Mesodermal cell (in vitro differentiated cells): ENCODE data around the gene INO80E. TPM values are rescaled to one million over a fixed set of nuclear protein-coding genes. Genes with fewer than 3 reads are reported as not detected.
A peak's percentile ranks its signal among the peaks of the same experiment; 100 is the strongest.
"Not testable (repeated sequence)": the region's sequence is repeated elsewhere in the genome, so short reads cannot be mapped to it uniquely, and the experiment has no call there.

Source experiments
- H3K27ac ChIP-seq: 2 replicates; pipeline ENCODE4 v1.7.0; 2013; ENCODE audit warnings: mild to moderate bottlenecking, low read depth, low read length, moderate library complexity; ENCODE audit not compliant: severe bottlenecking
- H3K36me3 ChIP-seq: 2 replicates; pipeline ENCODE4 v1.7.1; 2013; ENCODE audit warnings: mild to moderate bottlenecking, low read length, moderate library complexity; ENCODE audit not compliant: control insufficient read depth, insufficient read depth
- H3K4me1 ChIP-seq: one replicate; pipeline ENCODE4 v1.7.1; 2013; ENCODE audit warnings: mild to moderate bottlenecking, low read length; ENCODE audit not compliant: insufficient read depth, control insufficient read depth, poor library complexity, severe bottlenecking
- H3K4me3 ChIP-seq: 2 replicates; pipeline ENCODE4 v1.7.0; 2013; ENCODE audit warnings: low read length, control low read depth, mild to moderate bottlenecking; ENCODE audit not compliant: insufficient read depth, poor library complexity, severe bottlenecking; ENCODE audit errors: extremely low read depth
- H3K9me3 ChIP-seq: 2 replicates; pipeline ENCODE4 v1.7.1; 2013; ENCODE audit warnings: mild to moderate bottlenecking, low read length, moderate library complexity; ENCODE audit not compliant: control insufficient read depth
- WGBS, 2 experiments: methylation state at CpG; one replicate each; pipeline ENCODE4 v1.1.5; 2013; ENCODE audit warnings: missing lambda C conversion rate in 2 of 2; ENCODE audit not compliant: insufficient coverage in 2 of 2; 5-methylcytosine and 5-hydroxymethylcytosine counted together
- polyA plus RNA-seq, 2 experiments: library from polyadenylated mRNA; stranded (reverse); fragments of 50-300 nt; gene quantifications; one replicate each; pipeline ENCODE4 v1.2.3, GENCODE V29; 2013

The INO80E gene, protein sequence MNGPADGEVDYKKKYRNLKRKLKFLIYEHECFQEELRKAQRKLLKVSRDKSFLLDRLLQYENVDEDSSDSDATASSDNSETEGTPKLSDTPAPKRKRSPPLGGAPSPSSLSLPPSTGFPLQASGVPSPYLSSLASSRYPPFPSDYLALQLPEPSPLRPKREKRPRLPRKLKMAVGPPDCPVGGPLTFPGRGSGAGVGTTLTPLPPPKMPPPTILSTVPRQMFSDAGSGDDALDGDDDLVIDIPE
- 84.6 TPM for polyA plus RNA-seq (2013, experiment 1 of 2)
- polyA plus RNA-seq (2013, experiment 2 of 2): 76.6 TPM

GRCh38 chr16:29995911-29996765 lies at the start of gene INO80E:
INO80E (plus strand) TSS chr16:29996241; CDS start chr16:29996311, 70 bp downstream.
- 0 to 1% methylated on average over 65 of the region's 65 CpGs for WGBS, 2 experiments
- peaks cover 56% of the 10 kb centered on the region for H3K36me3 ChIP-seq
- peaks cover 5% of the 10 kb centered on the region for H3K4me1 ChIP-seq
- peak within 1 kb of the TSS; percentile 83 for H3K27ac ChIP-seq
- H3K4me3 ChIP-seq: peak within 1 kb of the TSS; percentile 92
- H3K9me3 ChIP-seq: no peaks in the 10 kb centered on the region

GRCh38 chr16:29947897-29948296 lies 48.1 kb upstream of the INO80E start:
- Histone ChIP-seq H3K4me1 (no peaks in the 10 kb centered on the region), H3K9me3 (no peaks in the 10 kb centered on the region), H3K4me3 (no peak overlapping the region), H3K36me3 (no peaks in the 10 kb centered on the region), H3K27ac (no peak overlapping the region)
- WGBS, 2 experiments: 83 to 100% methylated on average over 1 to 2 of the region's 2 CpGs

- Histone ChIP-seq H3K36me3 (no peaks in the 10 kb centered on the region), H3K4me1 (no peaks in the 10 kb centered on the region), H3K27ac (no peak overlapping the region), H3K9me3 (no peaks in the 10 kb centered on the region), H3K4me3 (no peak overlapping the region)
- WGBS, 2 experiments: 92 to 93% methylated on average over 3 to 4 of the region's 4 CpGs
Measured at GRCh38 chr16:29950806-29951461, 45.1 kb upstream of the INO80E start.

DNA sequence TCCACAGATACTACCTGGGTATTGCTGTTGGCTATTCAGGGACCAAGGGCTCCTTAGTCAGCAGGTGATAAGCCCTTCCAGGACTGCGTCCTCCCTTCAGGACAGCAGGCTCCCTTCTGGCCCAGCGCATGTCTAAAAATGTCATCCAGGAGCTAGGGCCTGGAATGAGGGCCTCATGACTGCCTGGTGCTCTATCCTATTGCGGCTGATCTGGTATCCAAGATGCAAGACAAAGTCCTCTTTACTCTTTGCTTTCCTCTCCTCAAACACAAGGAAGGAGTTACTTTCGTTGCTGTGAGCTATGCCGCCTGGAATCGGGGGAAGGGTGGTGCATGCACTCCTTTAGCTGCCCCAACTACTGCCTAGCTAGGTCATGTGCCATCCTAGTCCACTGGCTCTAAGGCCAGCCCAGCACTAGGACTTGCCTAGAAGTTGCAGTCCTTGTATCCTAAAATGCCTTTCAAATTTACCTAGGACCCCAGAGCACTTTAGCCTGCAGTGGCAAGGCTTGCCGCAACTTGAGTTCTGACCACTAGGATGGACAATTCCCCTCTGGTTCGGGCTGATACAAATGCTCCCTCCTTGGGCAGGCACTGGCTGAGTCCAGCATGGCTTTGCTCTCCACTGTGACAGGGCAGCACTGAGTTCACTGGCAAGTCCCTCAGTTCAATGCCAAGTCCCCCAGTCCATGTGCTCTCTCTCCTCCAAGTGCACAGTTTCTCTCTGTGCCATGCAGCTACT lies 44.2 kb upstream of the INO80E start:
- Histone ChIP-seq H3K4me1 (no peaks in the 10 kb centered on the region), H3K4me3 (no peak overlapping the region), H3K9me3 (no peaks in the 10 kb centered on the region), H3K27ac (no peak overlapping the region), H3K36me3 (no peaks in the 10 kb centered on the region)
- 86 to 92% methylated on average over 7 to 8 of the region's 8 CpGs for WGBS, 2 experiments

- no peak overlapping the region for H3K27ac ChIP-seq
- no peaks in the 10 kb centered on the region for H3K4me1 ChIP-seq
- no peaks in the 10 kb centered on the region for H3K36me3 ChIP-seq
- no peak overlapping the region for H3K4me3 ChIP-seq
- H3K9me3 ChIP-seq: no peaks in the 10 kb centered on the region
- 92 to 100% methylated on average over 2 to 4 of the region's 5 CpGs for WGBS, 2 experiments
Measured at GRCh38 chr16:29958756-29959155, 37.3 kb upstream of the INO80E start.

GRCh38 chr16:29959293-29959692 lies 36.7 kb upstream of the INO80E start:
- WGBS, 2 experiments: 94 to 100% methylated on average over 1 to 5 of the region's 9 CpGs
- Histone ChIP-seq H3K4me3 (no peak overlapping the region), H3K4me1 (no peaks in the 10 kb centered on the region), H3K36me3 (no peaks in the 10 kb centered on the region), H3K9me3 (no peaks in the 10 kb centered on the region), H3K27ac (no peak overlapping the region)

DNA sequence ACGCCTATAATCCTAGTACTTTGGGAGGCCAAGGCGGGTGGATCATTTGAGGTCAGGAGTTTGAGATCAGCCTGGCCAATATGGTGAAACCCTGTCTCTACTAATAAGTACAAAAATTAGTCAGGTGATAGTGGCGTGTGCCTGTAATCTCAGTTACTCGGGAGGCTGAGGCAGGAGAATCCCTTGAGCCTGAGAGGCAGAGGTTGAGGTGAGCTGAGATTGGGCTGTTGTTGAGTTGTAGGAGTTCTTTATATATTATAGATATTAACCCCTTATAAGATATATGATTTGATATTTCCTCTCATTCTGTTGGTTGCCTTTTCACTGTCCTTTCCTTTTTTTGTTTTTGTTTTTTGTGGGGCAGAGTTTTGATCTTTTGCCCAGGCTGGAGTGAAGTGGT lies 36.2 kb upstream of the INO80E start:
- H3K9me3 ChIP-seq, H3K4me1 ChIP-seq, H3K4me3 ChIP-seq, H3K27ac ChIP-seq, H3K36me3 ChIP-seq: not testable (repeated sequence)
- WGBS, 2 experiments: 95% methylated on average over 2 of the region's 4 CpGs; no CpG with 5 or more reads in 1 of the 2 experiments

- peak overlapping the region; percentile 75 for H3K27ac ChIP-seq
- 85 to 88% methylated on average over 7 to 10 of the region's 10 CpGs for WGBS, 2 experiments
Measured at GRCh38 chr16:29961127-29961478, 34.9 kb upstream of the INO80E start.

GRCh38 chr16:29961479-29962343 lies 34.3 kb upstream of the INO80E start, which contains the start of gene TMEM219:
TMEM219 (plus strand) TSS chr16:29962079; CDS start chr16:29963144, 1,065 bp downstream.
- Histone ChIP-seq H3K4me1 (no peaks in the 10 kb centered on the region), H3K27ac (peak within 1 kb of the TSS; percentile 75), H3K9me3 (no peaks in the 10 kb centered on the region), H3K4me3 (peak within 1 kb of the TSS; percentile 62), H3K36me3 (peaks cover 7% of the 10 kb centered on the region)
- WGBS, 2 experiments: 1% methylated on average over 49 to 71 of the region's 75 CpGs

More at GRCh38 chr16:29961127-29961478, 34.9 kb upstream of the INO80E start:
- H3K4me3 ChIP-seq: peak overlapping the region; percentile 62
- H3K9me3 ChIP-seq: no peaks in the 10 kb centered on the region
- H3K4me1 ChIP-seq: no peaks in the 10 kb centered on the region
- H3K36me3 ChIP-seq: peaks cover 7% of the 10 kb centered on the region
